Neural progenitor cell (in vitro differentiated cells): Measurements from ENCODE around the gene FBXW11. TPM values are rescaled to one million over a fixed set of nuclear protein-coding genes. Genes with fewer than 3 reads are reported as not detected.

Source experiments
- DNase-seq: peaks from one replicate; pipeline ENCODE4 v3.0.0-alpha.2; 2016; ENCODE audit warnings: low spot score
- H2AFZ ChIP-seq: fragments of 200-600 bp; sonication (generic); replicated peaks from 2 replicates; pipeline ENCODE4 v1.6.1; 2016; ENCODE audit warnings: antibody characterized with exemption
- H3F3A ChIP-seq: fragments of 200-600 bp; sonication (generic); 2 replicates; pipeline ENCODE4 v1.6.1; 2016; ENCODE audit warnings: antibody characterized with exemption, low read depth
- H3K27ac ChIP-seq: fragments of 200-600 bp; sonication (generic); 2 replicates; pipeline ENCODE4 v1.5.1; 2016; ENCODE audit warnings: mild to moderate bottlenecking
- H3K27me3 ChIP-seq: fragments of 200-600 bp; sonication (generic); 2 replicates; pipeline ENCODE4 v1.6.1; 2016; ENCODE audit warnings: mild to moderate bottlenecking, moderate library complexity
- H3K36me3 ChIP-seq: fragments of 200-600 bp; sonication (generic); 2 replicates; pipeline ENCODE4 v1.5.1; 2016
- H3K4me1 ChIP-seq: fragments of 200-600 bp; sonication (generic); 2 replicates; pipeline ENCODE4 v1.6.1; 2016; ENCODE audit warnings: mixed run types
- H3K4me2 ChIP-seq: fragments of 200-600 bp; sonication (generic); 2 replicates; pipeline ENCODE4 v1.6.1; 2016
- H3K4me3 ChIP-seq: fragments of 200-600 bp; sonication (generic); 2 replicates; pipeline ENCODE4 v1.5.1; 2016
- H3K79me2 ChIP-seq: fragments of 200-600 bp; sonication (generic); 2 replicates; pipeline ENCODE4 v1.6.1; 2016; ENCODE audit warnings: low read depth
- H3K9ac ChIP-seq: fragments of 200-600 bp; sonication (generic); 2 replicates; pipeline ENCODE4 v1.6.1; 2016
- H3K9me3 ChIP-seq: fragments of 200-600 bp; sonication (generic); 2 replicates; pipeline ENCODE4 v1.5.1; 2016; ENCODE audit warnings: low read depth
- H4K20me1 ChIP-seq: fragments of 200-600 bp; sonication (generic); 2 replicates; pipeline ENCODE4 v1.6.1; 2016; ENCODE audit warnings: low read depth
- H3K27ac Mint-ChIP-seq: 3 replicates; pipeline ENCODE4 v1.8.0; 2021; ENCODE audit warnings: mixed read lengths
- H3K27me3 Mint-ChIP-seq: 2 replicates; pipeline ENCODE4 v1.8.0; 2022; ENCODE audit warnings: low read depth, mild to moderate bottlenecking, inconsistent platforms, moderate library complexity, mixed read lengths; ENCODE audit not compliant: insufficient read depth
- H3K36me3 Mint-ChIP-seq: 3 replicates; pipeline ENCODE4 v1.8.0; 2021; ENCODE audit warnings: mixed read lengths
- H3K4me1 Mint-ChIP-seq: 3 replicates; pipeline ENCODE4 v1.8.0; 2021; ENCODE audit warnings: mixed read lengths
- H3K4me3 Mint-ChIP-seq: 3 replicates; pipeline ENCODE4 v1.8.0; 2021; ENCODE audit warnings: mild to moderate bottlenecking, moderate library complexity, mixed read lengths
- H3K9me3 Mint-ChIP-seq: 3 replicates; pipeline ENCODE4 v1.8.0; 2020; ENCODE audit warnings: mixed read lengths
- EZH2 ChIP-seq: fragments of 200-600 bp; sonication (generic); IDR thresholded peaks from 2 replicates; pipeline ENCODE4 v1.6.1; 2017; ENCODE audit warnings: antibody characterized with exemption, mild to moderate bottlenecking, moderate library complexity
- EZH2phosphoT487 ChIP-seq: fragments of 200-600 bp; sonication (generic); IDR thresholded peaks from 2 replicates; pipeline ENCODE4 v1.6.1; 2017; ENCODE audit warnings: antibody characterized with exemption
- total RNA-seq: library from RNA; depleted of rRNA; stranded (reverse); fragments of >200 nt; gene quantifications from 2 replicates; pipeline ENCODE4 v1.2.3, GENCODE V29; 2015; ENCODE audit warnings: low replicate concordance
- TF ChIP-seq, protein P1 (sequence below): fragments of 200-600 bp; sonication (generic); IDR thresholded peaks from 2 replicates; pipeline ENCODE4 v1.5.1; 2017; ENCODE audit warnings: antibody characterized with exemption, mild to moderate bottlenecking

FBXW11 gene
- total RNA-seq, 1 donor from 2014 or later, result 79.1 TPM

DNA sequence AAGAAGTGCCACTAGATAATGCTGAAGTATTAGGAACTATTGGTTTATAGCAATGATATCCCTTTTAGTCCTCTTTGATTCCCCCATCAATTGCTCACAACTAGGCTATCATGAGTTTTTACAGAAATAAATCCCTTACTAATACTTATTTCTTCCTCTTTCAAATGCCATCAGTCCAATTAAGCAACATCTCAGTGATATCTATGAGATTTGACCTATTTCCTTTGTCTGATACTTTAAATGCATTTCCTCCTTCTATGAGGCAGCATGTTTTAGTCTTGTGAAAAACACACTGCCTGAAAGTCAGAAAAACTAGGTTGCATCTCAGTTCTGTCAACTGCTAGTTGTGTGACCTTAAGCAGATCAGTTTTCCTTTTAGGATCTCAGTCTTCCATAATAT lies 101.6 kb downstream of the FBXW11 start:
- Histone ChIP-seq H3K4me1 (no peaks in the 10 kb centered on the region), H3K27ac (no peak overlapping the region), H3K27me3 (no peaks in the 10 kb centered on the region), H3K79me2 (peaks cover 78% of the 10 kb centered on the region), H3K9ac (no peak overlapping the region), H3K4me3 (no peak overlapping the region), H4K20me1 (peaks cover 74% of the 10 kb centered on the region), H3F3A (peaks cover 13% of the 10 kb centered on the region), H3K4me2 (no peak overlapping the region), H3K9me3 (no peaks in the 10 kb centered on the region), H3K36me3 (no peaks in the 10 kb centered on the region), H2AFZ (no peak overlapping the region)
- Mint-ChIP-seq H3K36me3 (no peaks in the 10 kb centered on the region), H3K27ac (no peak overlapping the region), H3K4me1 (peaks cover 3% of the 10 kb centered on the region), H3K27me3 (no peaks in the 10 kb centered on the region), H3K4me3 (no peak overlapping the region), H3K9me3 (no peaks in the 10 kb centered on the region)
- no peak for DNase-seq
- TF ChIP-seq EZH2 (no peak), EZH2phosphoT487 (no peak)
- TF ChIP-seq, protein P1, sequence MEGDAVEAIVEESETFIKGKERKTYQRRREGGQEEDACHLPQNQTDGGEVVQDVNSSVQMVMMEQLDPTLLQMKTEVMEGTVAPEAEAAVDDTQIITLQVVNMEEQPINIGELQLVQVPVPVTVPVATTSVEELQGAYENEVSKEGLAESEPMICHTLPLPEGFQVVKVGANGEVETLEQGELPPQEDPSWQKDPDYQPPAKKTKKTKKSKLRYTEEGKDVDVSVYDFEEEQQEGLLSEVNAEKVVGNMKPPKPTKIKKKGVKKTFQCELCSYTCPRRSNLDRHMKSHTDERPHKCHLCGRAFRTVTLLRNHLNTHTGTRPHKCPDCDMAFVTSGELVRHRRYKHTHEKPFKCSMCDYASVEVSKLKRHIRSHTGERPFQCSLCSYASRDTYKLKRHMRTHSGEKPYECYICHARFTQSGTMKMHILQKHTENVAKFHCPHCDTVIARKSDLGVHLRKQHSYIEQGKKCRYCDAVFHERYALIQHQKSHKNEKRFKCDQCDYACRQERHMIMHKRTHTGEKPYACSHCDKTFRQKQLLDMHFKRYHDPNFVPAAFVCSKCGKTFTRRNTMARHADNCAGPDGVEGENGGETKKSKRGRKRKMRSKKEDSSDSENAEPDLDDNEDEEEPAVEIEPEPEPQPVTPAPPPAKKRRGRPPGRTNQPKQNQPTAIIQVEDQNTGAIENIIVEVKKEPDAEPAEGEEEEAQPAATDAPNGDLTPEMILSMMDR, result no peak

DNA sequence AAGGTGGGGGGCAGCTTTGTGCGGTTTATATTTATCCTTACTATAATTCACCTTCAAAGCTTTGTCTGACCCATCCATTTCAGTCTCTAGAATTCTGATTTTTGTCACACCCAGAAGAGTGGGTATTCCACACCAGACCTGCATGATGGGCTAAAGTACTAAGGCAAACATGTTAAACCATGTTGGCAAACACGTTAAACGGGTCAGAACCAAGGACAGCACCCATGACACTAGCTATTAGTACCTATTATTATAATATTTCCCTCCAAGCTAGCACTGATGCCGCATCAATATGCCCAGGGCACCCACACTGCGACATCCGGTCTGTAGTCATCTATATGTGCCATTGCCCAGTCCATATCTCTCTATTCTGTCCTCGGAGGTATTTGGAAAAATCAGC lies 104.7 kb downstream of the FBXW11 start:
- Mint-ChIP-seq H3K4me3 (no peak overlapping the region), H3K36me3 (peaks cover 5% of the 10 kb centered on the region), H3K27ac (no peak overlapping the region), H3K9me3 (no peaks in the 10 kb centered on the region), H3K27me3 (no peaks in the 10 kb centered on the region), H3K4me1 (peaks cover 3% of the 10 kb centered on the region)
- Histone ChIP-seq H3K79me2 (peaks cover 73% of the 10 kb centered on the region), H3K27me3 (no peaks in the 10 kb centered on the region), H4K20me1 (peaks cover 61% of the 10 kb centered on the region), H3K4me2 (no peak overlapping the region), H3K9me3 (no peaks in the 10 kb centered on the region), H3K27ac (no peak overlapping the region), H3F3A (no peaks in the 10 kb centered on the region), H2AFZ (no peak overlapping the region), H3K4me3 (no peak overlapping the region), H3K9ac (no peak overlapping the region), H3K36me3 (no peaks in the 10 kb centered on the region), H3K4me1 (no peaks in the 10 kb centered on the region)
- no peak for TF ChIP-seq EZH2phosphoT487
- no peak for TF ChIP-seq EZH2
- TF ChIP-seq, protein P1, result no peak
- no peak for DNase-seq

DNA sequence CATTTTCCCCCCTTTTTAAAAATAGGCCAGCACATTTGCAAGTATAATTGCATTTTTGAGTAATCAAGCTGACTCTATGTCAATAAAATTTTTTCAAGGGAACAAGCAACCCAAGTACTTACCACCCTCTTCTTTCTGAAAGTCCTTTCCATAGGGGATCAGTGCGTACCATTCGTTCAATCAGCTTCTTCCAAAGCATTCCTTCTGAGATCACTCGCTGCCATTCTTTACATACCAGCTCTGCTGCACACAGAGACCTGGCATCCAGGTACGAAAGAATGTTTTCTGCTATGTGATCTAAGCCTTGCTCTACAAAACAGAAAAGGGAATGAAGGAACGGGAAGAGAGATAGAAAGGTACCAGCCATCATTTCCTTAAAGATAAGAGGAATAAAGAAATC lies 106.6 kb downstream of the FBXW11 start:
- no peak overlapping the region for H3K4me3 Mint-ChIP-seq
- TF ChIP-seq, protein P1, result no peak
- TF ChIP-seq EZH2phosphoT487, result no peak
- TF ChIP-seq EZH2, result no peak
- Histone ChIP-seq H3K9ac (no peak overlapping the region), H3K27me3 (no peaks in the 10 kb centered on the region), H3K9me3 (no peaks in the 10 kb centered on the region), H3K36me3 (no peaks in the 10 kb centered on the region), H3F3A (peaks cover 2% of the 10 kb centered on the region), H3K79me2 (peaks cover 53% of the 10 kb centered on the region), H3K4me2 (no peak overlapping the region), H3K4me1 (peaks cover 3% of the 10 kb centered on the region), H4K20me1 (peaks cover 60% of the 10 kb centered on the region), H2AFZ (no peak overlapping the region), H3K27ac (no peak overlapping the region), H3K4me3 (no peak overlapping the region)
- H3K36me3 Mint-ChIP-seq, result peaks cover 5% of the 10 kb centered on the region
- no peaks in the 10 kb centered on the region for H3K9me3 Mint-ChIP-seq
- H3K27ac Mint-ChIP-seq, result peak overlapping the region; percentile 14
- peak; percentile 27 for DNase-seq
- H3K4me1 Mint-ChIP-seq, result no peaks in the 10 kb centered on the region
- H3K27me3 Mint-ChIP-seq, result no peaks in the 10 kb centered on the region
